IMR-90 (cell line): Measurements from ENCODE around the gene DAPK3. TPM values are rescaled to one million over a fixed set of nuclear protein-coding genes. Genes with fewer than 3 reads are reported as not detected.

ENCODE experiments used
- ATAC-seq: fragments of 200-7000 bp; cut with Tn5 transposase; 2 replicates; pipeline ENCODE4 v1.9.1; 2020; ENCODE audit warnings: low read depth, mild to moderate bottlenecking, moderate library complexity
- BruUV-seq: library from RNA; stranded (reverse); fragments of 400-500 nt; replicated peaks from 2 replicates; lab custom pipeline; 2021; lab: Mats Ljungman, UMichigan
- CTCF ChIA-PET: fragments of 300-600 bp; formaldehyde crosslinking; extraction: SDS; loops from one replicate; lab custom pipeline; 2021; ENCODE audit warnings: antibody characterized with exemption; lab: Yijun Ruan, JAX
- POLR2A ChIA-PET: fragments of 300-600 bp; sonication (Branson Sonifier 250); formaldehyde crosslinking; loops from one replicate; lab custom pipeline; 2022; ENCODE audit warnings: antibody characterized with exemption; ENCODE audit not compliant: unreplicated experiment; lab: Charles Lee
- DNase-seq: peaks from one replicate; pipeline ENCODE4 v3.0.0; 2013
- H2AFZ ChIP-seq: replicated peaks from 2 replicates; pipeline ENCODE3; 2013; ENCODE audit warnings: low read length, mild to moderate bottlenecking; ENCODE audit not compliant: poor library complexity
- H2AK5ac ChIP-seq: 2 replicates; pipeline ENCODE4 v1.6.1; 2013; ENCODE audit warnings: low read depth, low read length, inconsistent platforms
- H2AK9ac ChIP-seq: replicated peaks from 2 replicates; pipeline ENCODE3; 2013; ENCODE audit warnings: mild to moderate bottlenecking, low read depth, low read length, moderate library complexity; ENCODE audit not compliant: poor library complexity
- H2BK120ac ChIP-seq: 2 replicates; pipeline ENCODE4 v1.6.1; 2013; ENCODE audit warnings: low read depth, low read length, inconsistent platforms
- H2BK15ac ChIP-seq: 3 replicates; pipeline ENCODE4 v1.6.1; 2013; ENCODE audit warnings: low read depth, low read length, inconsistent platforms
- H2BK20ac ChIP-seq: 2 replicates; pipeline ENCODE4 v1.6.1; 2013; ENCODE audit warnings: low read depth, mild to moderate bottlenecking, inconsistent platforms, low read length, moderate library complexity
- H2BK5ac ChIP-seq: 2 replicates; pipeline ENCODE4 v1.6.1; 2013; ENCODE audit warnings: mild to moderate bottlenecking, low read depth, low read length, inconsistent platforms; ENCODE audit not compliant: poor library complexity, severe bottlenecking
- H3K14ac ChIP-seq: replicated peaks from 2 replicates; pipeline ENCODE4 v1.6.1; 2013; ENCODE audit warnings: low read depth, low read length, inconsistent platforms
- H3K18ac ChIP-seq: 2 replicates; pipeline ENCODE4 v1.6.1; 2013; ENCODE audit warnings: low read depth, low read length, control low read depth
- H3K23ac ChIP-seq: 2 replicates; pipeline ENCODE4 v1.6.1; 2013; ENCODE audit warnings: low read depth, low read length, inconsistent platforms
- H3K27ac ChIP-seq: 2 replicates; pipeline ENCODE4 v1.5.1; 2013; ENCODE audit warnings: mild to moderate bottlenecking, control low read depth, low read length; ENCODE audit not compliant: insufficient read depth
- H3K27me3 ChIP-seq: 2 replicates; pipeline ENCODE4 v1.6.1; 2013; ENCODE audit warnings: low read length; ENCODE audit not compliant: control insufficient read depth, insufficient read depth
- H3K36me3 ChIP-seq: 2 replicates; pipeline ENCODE4 v1.6.1; 2013; ENCODE audit warnings: low read length, mixed read lengths; ENCODE audit not compliant: control insufficient read depth, insufficient read depth
- H3K4ac ChIP-seq: 2 replicates; pipeline ENCODE4 v1.6.1; 2013; ENCODE audit warnings: low read depth, low read length, inconsistent platforms
- H3K4me1 ChIP-seq: 2 replicates; pipeline ENCODE4 v1.6.1; 2013; ENCODE audit warnings: low read length, mixed read lengths; ENCODE audit not compliant: control insufficient read depth, insufficient read depth
- H3K4me2 ChIP-seq: 2 replicates; pipeline ENCODE4 v1.6.1; 2013; ENCODE audit warnings: low read depth, mild to moderate bottlenecking, control low read depth, low read length, moderate library complexity
- H3K4me3 ChIP-seq: 2 replicates; pipeline ENCODE4 v1.5.1; 2013; ENCODE audit warnings: low read depth, mild to moderate bottlenecking, control low read depth, low read length, moderate library complexity; ENCODE audit not compliant: insufficient read depth
- H3K56ac ChIP-seq: 2 replicates; pipeline ENCODE4 v1.6.1; 2013; ENCODE audit warnings: low read length, inconsistent platforms; ENCODE audit not compliant: insufficient read depth; ENCODE audit errors: extremely low read depth
- H3K79me1 ChIP-seq, 2 experiments: 2 replicates each; pipeline ENCODE4 v1.6.1; 2013; ENCODE audit warnings: low read length in 2 of 2, inconsistent platforms in 1 of 2, low read depth in 1 of 2
- H3K9ac ChIP-seq: 2 replicates; pipeline ENCODE4 v1.6.1; 2013; ENCODE audit warnings: low read depth, low read length, control low read depth
- H3K9me1 ChIP-seq: 2 replicates; pipeline ENCODE4 v1.6.1; 2013; ENCODE audit warnings: low read length, inconsistent platforms; ENCODE audit not compliant: insufficient read depth
- H3K9me3 ChIP-seq: 2 replicates; pipeline ENCODE4 v1.6.1; 2013; ENCODE audit warnings: low read length; ENCODE audit not compliant: control insufficient read depth, insufficient read depth
- H4K20me1 ChIP-seq: 2 replicates; pipeline ENCODE4 v1.6.1; 2013; ENCODE audit warnings: low read length, inconsistent platforms; ENCODE audit not compliant: insufficient read depth
- H4K5ac ChIP-seq: 2 replicates; pipeline ENCODE4 v1.6.1; 2013; ENCODE audit warnings: mild to moderate bottlenecking, low read depth, low read length, control low read depth
- H4K8ac ChIP-seq, 2 experiments: 2 replicates each; pipeline ENCODE4 v1.6.1; 2013; ENCODE audit warnings: low read depth in 2 of 2, low read length in 2 of 2, control low read depth in 1 of 2, inconsistent platforms in 1 of 2
- H4K91ac ChIP-seq: 2 replicates; pipeline ENCODE4 v1.6.1; 2013; ENCODE audit warnings: low read depth, low read length, inconsistent platforms; ENCODE audit not compliant: insufficient read depth
- BHLHE40 ChIP-seq: fragments of 150-350 bp; IDR thresholded peaks from 2 replicates; pipeline ENCODE4 v1.6.1; 2016; ENCODE audit warnings: mild to moderate bottlenecking, low read depth, low read length
- CEBPB ChIP-seq: IDR thresholded peaks from 2 replicates; pipeline ENCODE4 v1.6.1; 2012; ENCODE audit warnings: low read depth, low read length, improper control_type of control experiment
- CHD1 ChIP-seq: IDR thresholded peaks from 2 replicates; pipeline ENCODE4 v1.6.1; 2012; ENCODE audit warnings: low read depth, low read length, improper control_type of control experiment
- FOS ChIP-seq: fragments of 150-350 bp; IDR thresholded peaks from 2 replicates; pipeline ENCODE4 v1.6.1; 2016; ENCODE audit warnings: low read depth, low read length
- MAZ ChIP-seq: IDR thresholded peaks from 2 replicates; pipeline ENCODE4 v1.6.1; 2012; ENCODE audit warnings: low read depth, mild to moderate bottlenecking, low read length, improper control_type of control experiment, moderate library complexity, borderline replicate concordance
- MXI1 ChIP-seq: IDR thresholded peaks from 2 replicates; pipeline ENCODE4 v1.6.1; 2012; ENCODE audit warnings: low read depth, mild to moderate bottlenecking, low read length, moderate library complexity, borderline replicate concordance
- NFE2L2 ChIP-seq: fragments of 150-350 bp; IDR thresholded peaks from 2 replicates; pipeline ENCODE4 v1.6.1; 2016; ENCODE audit warnings: low read depth, mild to moderate bottlenecking, low read length
- POLR2A ChIP-seq: IDR thresholded peaks from 2 replicates; pipeline ENCODE4 v1.6.1; 2012; ENCODE audit warnings: mild to moderate bottlenecking, low read depth, low read length
- RCOR1 ChIP-seq: IDR thresholded peaks from 2 replicates; pipeline ENCODE4 v1.6.1; 2012; ENCODE audit warnings: mild to moderate bottlenecking, low read length, improper control_type of control experiment; ENCODE audit not compliant: insufficient replicate concordance
- RFX5 ChIP-seq: IDR thresholded peaks from 2 replicates; pipeline ENCODE4 v1.8.0; 2012; ENCODE audit warnings: low read depth, mild to moderate bottlenecking, low read length, moderate library complexity
- SMC3 ChIP-seq: fragments of 150-350 bp; IDR thresholded peaks from 2 replicates; pipeline ENCODE4 v1.6.1; 2016; ENCODE audit warnings: low read depth, mild to moderate bottlenecking, antibody characterized with exemption, low read length, moderate library complexity
- WGBS, 2 experiments: methylation state at CpG; one replicate each; pipeline versions ENCODE4 v1.1.5 to v1.1.7; 2013; ENCODE audit warnings: missing lambda C conversion rate in 2 of 2; ENCODE audit not compliant: insufficient read length in 1 of 2; ENCODE audit errors: extremely low coverage in 2 of 2; 5-methylcytosine and 5-hydroxymethylcytosine counted together
- dilution Hi-C: fragments of 300-500 bp; cut with HindIII; formaldehyde crosslinking; loops from one replicate; pipeline ENCODE4 v1.14.3; 2018; ENCODE audit warnings: low sequenced_read_pairs; ENCODE audit not compliant: unreplicated experiment
- in situ Hi-C: fragments of 300-500 bp; cut with MboI; formaldehyde crosslinking; loops from 3 replicates; pipeline ENCODE4 v1.14.3; 2019; ENCODE audit warnings: low sequenced_read_pairs, inconsistent platforms, mixed read lengths
- intact Hi-C: fragments of 100-400 bp; cut with micrococcal nuclease; formaldehyde crosslinking; loops from 2 replicates; pipeline ENCODE4 v1.10.0; 2022
- polyA plus RNA-seq, 3 experiments: library from polyadenylated mRNA; depleted of rRNA; stranded (reverse); fragments of >200 nt; gene quantifications; 2 replicates each; pipeline ENCODE4 v1.2.3, GENCODE V29; 2012; ENCODE audit warnings: low replicate concordance in 1 of 3
- total RNA-seq: library from RNA; depleted of rRNA; stranded (reverse); fragments of >200 nt; gene quantifications from 2 replicates; pipeline ENCODE4 v1.2.3, GENCODE V29; 2012
- TF ChIP-seq, protein P1 (sequence below): fragments of 150-350 bp; IDR thresholded peaks from 2 replicates; pipeline ENCODE4 v1.6.1; 2017; ENCODE audit warnings: mild to moderate bottlenecking, antibody characterized with exemption, low read length, low read depth
- TF ChIP-seq, protein P2 (sequence below): fragments of 150-350 bp; IDR thresholded peaks from 2 replicates; pipeline ENCODE4 v1.6.1; 2016; ENCODE audit warnings: low read depth, mild to moderate bottlenecking, low read length, moderate library complexity, borderline replicate concordance
- TF ChIP-seq, protein P3 (sequence below): conservative IDR thresholded peaks from 2 replicates; pipeline ENCODE4 v1.5.1; 2012; ENCODE audit warnings: mild to moderate bottlenecking, low read depth, low read length, improper control_type of control experiment

DAPK3 gene
- total and polyA plus RNA-seq, 2 of the 4 experiments (the other 2 are of a cell fraction) = 145 to 188 TPM

DNA sequence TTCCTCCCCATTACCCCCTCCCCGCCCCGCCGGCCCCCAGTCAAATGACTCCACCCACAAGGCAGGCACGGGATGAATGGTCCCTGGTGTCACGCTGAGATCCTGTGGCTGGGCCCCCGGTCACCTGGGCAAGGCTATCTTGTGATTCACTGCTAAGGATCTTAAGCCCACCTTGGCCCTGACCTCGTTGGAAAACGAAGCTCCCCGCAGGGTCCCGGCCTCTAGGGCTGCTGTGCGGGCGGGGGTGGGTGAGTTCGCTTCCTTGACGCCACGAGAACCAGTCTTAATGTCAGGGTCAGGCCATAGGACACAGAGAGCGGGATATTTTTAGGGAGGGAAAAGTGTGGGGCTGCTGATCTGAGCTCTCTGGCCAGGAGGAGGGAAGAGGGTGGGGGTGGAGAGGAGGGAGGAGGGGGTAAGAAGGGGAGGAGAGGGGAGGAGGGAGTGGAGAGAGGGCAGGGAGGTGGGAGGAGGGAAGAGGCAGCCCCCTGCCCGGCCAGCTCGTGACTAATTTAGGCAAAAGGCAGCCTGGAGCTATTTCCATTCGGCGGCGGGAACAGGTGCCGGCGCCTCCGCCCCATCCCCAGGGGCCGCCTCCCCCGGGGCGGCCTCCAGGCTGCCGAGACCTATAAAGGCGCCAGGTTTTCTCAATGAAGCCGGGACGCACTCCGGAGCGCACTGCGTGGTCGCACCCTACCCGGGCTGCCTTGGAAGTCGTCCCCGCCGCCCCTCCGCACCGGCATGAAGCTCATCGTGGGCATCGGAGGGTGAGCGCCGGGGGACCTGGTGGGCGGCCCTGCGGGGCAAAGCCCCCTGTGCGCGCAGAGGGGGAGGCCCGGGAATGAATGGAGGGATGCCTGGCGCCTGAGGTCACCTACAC lies 37.7 kb downstream of the DAPK3 start, which contains the start of gene NMRK2:
Gene NMRK2, plus strand, starts transcription at position 139 of the 880 bp plus-strand sequence. Its CDS starts 603 bp downstream, at position 742.
- H2BK20ac ChIP-seq = no peak within 1 kb of the TSS
- H3K4me1 ChIP-seq = no peaks in the 10 kb centered on the region
- no peak within 1 kb of the TSS for H3K56ac ChIP-seq
- in situ Hi-C loops = no loop called here
- H4K5ac ChIP-seq = no peak within 1 kb of the TSS
- H3K9me3 ChIP-seq = no peaks in the 10 kb centered on the region
- no peak within 1 kb of the TSS for H4K91ac ChIP-seq
- no peak within 1 kb of the TSS for H2BK5ac ChIP-seq
- 1% methylated on average over 28 of the region's 51 CpGs; no CpG with 5 or more reads in 1 of the 2 experiments for WGBS, 2 experiments
- intact Hi-C loops = no loop called here
- no peak within 1 kb of the TSS for H3K14ac ChIP-seq
- no peak within 1 kb of the TSS for H3K23ac ChIP-seq
- peak within 1 kb of the TSS; percentile 50 for H2AK9ac ChIP-seq
- H2BK120ac ChIP-seq = no peak within 1 kb of the TSS
- H3K4ac ChIP-seq = no peak within 1 kb of the TSS
- ChIA-PET POLR2A (interaction anchor here (0.5 kb wide), 1 partner anchor 20 kb away, joined by 4 read pairs; no protein-coding TSS in a partner anchor), CTCF (no interaction called here)
- H3K36me3 ChIP-seq = no peaks in the 10 kb centered on the region
- no TSS peak for BruUV-seq
- H2BK15ac ChIP-seq = no peak within 1 kb of the TSS
- no peaks in the 10 kb centered on the region for H3K79me1 ChIP-seq
- no peak within 1 kb of the TSS for H3K9ac ChIP-seq
- peak; percentile 27; the same call in 1 of the 2 replicates for ATAC-seq
- H3K27ac ChIP-seq = no peak within 1 kb of the TSS
- no peak within 1 kb of the TSS for H3K4me2 ChIP-seq
- H2AFZ ChIP-seq = no peak within 1 kb of the TSS
- no peak for DNase-seq
- no peak within 1 kb of the TSS for H2AK5ac ChIP-seq
- no peak within 1 kb of the TSS for H3K18ac ChIP-seq
- no peaks in the 10 kb centered on the region for H4K20me1 ChIP-seq
- no peak within 1 kb of the TSS for H3K4me3 ChIP-seq
- dilution Hi-C loops = no loop called here
- H3K9me1 ChIP-seq = no peaks in the 10 kb centered on the region
- H4K8ac ChIP-seq = no peak within 1 kb of the TSS
- H3K27me3 ChIP-seq = peaks cover 27% of the 10 kb centered on the region
- TF ChIP-seq CEBPB = no peak
- no peak for TF ChIP-seq NFE2L2
- TF ChIP-seq CHD1 = no peak
- TF ChIP-seq RFX5 = no peak
- TF ChIP-seq BHLHE40 = no peak
- TF ChIP-seq MAZ = no peak
- no peak for TF ChIP-seq FOS
- no peak for TF ChIP-seq MXI1
- TF ChIP-seq RCOR1 = no peak
- TF ChIP-seq, protein P1, sequence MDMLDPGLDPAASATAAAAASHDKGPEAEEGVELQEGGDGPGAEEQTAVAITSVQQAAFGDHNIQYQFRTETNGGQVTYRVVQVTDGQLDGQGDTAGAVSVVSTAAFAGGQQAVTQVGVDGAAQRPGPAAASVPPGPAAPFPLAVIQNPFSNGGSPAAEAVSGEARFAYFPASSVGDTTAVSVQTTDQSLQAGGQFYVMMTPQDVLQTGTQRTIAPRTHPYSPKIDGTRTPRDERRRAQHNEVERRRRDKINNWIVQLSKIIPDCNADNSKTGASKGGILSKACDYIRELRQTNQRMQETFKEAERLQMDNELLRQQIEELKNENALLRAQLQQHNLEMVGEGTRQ = no peak
- TF ChIP-seq, protein P2, sequence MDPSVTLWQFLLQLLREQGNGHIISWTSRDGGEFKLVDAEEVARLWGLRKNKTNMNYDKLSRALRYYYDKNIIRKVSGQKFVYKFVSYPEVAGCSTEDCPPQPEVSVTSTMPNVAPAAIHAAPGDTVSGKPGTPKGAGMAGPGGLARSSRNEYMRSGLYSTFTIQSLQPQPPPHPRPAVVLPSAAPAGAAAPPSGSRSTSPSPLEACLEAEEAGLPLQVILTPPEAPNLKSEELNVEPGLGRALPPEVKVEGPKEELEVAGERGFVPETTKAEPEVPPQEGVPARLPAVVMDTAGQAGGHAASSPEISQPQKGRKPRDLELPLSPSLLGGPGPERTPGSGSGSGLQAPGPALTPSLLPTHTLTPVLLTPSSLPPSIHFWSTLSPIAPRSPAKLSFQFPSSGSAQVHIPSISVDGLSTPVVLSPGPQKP = no peak
- TF ChIP-seq SMC3 = no peak
- TF ChIP-seq POLR2A = no peak
- TF ChIP-seq, protein P3, sequence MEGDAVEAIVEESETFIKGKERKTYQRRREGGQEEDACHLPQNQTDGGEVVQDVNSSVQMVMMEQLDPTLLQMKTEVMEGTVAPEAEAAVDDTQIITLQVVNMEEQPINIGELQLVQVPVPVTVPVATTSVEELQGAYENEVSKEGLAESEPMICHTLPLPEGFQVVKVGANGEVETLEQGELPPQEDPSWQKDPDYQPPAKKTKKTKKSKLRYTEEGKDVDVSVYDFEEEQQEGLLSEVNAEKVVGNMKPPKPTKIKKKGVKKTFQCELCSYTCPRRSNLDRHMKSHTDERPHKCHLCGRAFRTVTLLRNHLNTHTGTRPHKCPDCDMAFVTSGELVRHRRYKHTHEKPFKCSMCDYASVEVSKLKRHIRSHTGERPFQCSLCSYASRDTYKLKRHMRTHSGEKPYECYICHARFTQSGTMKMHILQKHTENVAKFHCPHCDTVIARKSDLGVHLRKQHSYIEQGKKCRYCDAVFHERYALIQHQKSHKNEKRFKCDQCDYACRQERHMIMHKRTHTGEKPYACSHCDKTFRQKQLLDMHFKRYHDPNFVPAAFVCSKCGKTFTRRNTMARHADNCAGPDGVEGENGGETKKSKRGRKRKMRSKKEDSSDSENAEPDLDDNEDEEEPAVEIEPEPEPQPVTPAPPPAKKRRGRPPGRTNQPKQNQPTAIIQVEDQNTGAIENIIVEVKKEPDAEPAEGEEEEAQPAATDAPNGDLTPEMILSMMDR = no peak
